NOMO-1 treated with DMSO at 0.1 percent for 48 hours (cell line): ENCODE data around the gene CHST4.
"Not testable (repeated sequence)": the region's sequence is repeated elsewhere in the genome, so short reads cannot be mapped to it uniquely, and the experiment has no call there.

Source experiments
- DNase-seq: peaks from one replicate; lab custom pipeline; 2025; ENCODE audit not compliant: unreplicated experiment; lab: John Stamatoyannopoulos, UW

The CHST4 gene

GRCh38 chr16:71569621-71570020 lies 43.4 kb downstream of the CHST4 start:
- DNase-seq, result no peak

- DNase-seq, result no peak
Measured at GRCh38 chr16:71570144-71570543, 43.9 kb downstream of the CHST4 start.

- DNase-seq, result no peak
Measured at GRCh38 chr16:71572497-71573116, 46.4 kb downstream of the CHST4 start.

GRCh38 chr16:71573387-71574094 lies 47.3 kb downstream of the CHST4 start:
- DNase-seq, result no peak

- DNase-seq, result no peak
Measured at GRCh38 chr16:71574702-71575101, 48.5 kb downstream of the CHST4 start.

GRCh38 chr16:71576971-71577370 lies 50.7 kb downstream of the CHST4 start, which contains the start of gene TAT:
TSS of gene TAT (minus strand) at chr16:71577092. CDS start at chr16:71576415, 677 bp downstream.
- no peak for DNase-seq

- not testable (repeated sequence) for DNase-seq
Measured at GRCh38 chr16:71582553-71582848, 56.3 kb downstream of the CHST4 start.

- no peak for DNase-seq
Measured at GRCh38 chr16:71584543-71585317, 58.5 kb downstream of the CHST4 start.

- no peak for DNase-seq
Measured at GRCh38 chr16:71585318-71585703, 59.1 kb downstream of the CHST4 start.
